HG02973 (cell line): Measurements from ENCODE around the gene HNRNPA1L2.
"Not testable (repeated sequence)": the region's sequence is repeated elsewhere in the genome, so short reads cannot be mapped to it uniquely, and the experiment has no call there.

Experiments
- ATAC-seq: cut with Tn5 transposase; IDR thresholded peaks from one replicate; pipeline ENCODE4 v1.9.1; 2021; ENCODE audit warnings: moderate library complexity; ENCODE audit not compliant: unreplicated experiment

Gene HNRNPA1L2

DNA sequence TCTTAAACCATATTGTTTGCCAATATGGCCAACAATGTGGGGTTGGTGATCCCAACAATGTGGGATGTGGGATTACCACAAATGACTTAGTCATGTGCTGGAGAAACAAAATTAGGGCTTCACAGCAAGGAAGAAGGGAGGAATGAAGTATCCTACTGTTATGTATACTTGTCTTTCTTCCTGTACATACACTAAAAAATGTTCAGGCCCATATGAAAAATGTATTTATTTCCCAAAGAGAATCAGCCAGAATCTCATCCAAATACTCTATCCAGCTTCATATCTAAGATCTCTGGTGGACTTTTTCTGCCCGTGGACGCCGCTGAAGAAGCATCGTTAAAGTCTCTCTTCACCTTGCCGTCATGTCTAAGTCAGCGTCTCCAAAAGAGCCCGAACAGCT, at the start of gene HNRNPA1L2:
Gene HNRNPA1L2 (plus strand): TSS at position 301 of the 400 bp plus-strand sequence. CDS start 62 bp downstream, at position 363.
- no peak for ATAC-seq

DNA sequence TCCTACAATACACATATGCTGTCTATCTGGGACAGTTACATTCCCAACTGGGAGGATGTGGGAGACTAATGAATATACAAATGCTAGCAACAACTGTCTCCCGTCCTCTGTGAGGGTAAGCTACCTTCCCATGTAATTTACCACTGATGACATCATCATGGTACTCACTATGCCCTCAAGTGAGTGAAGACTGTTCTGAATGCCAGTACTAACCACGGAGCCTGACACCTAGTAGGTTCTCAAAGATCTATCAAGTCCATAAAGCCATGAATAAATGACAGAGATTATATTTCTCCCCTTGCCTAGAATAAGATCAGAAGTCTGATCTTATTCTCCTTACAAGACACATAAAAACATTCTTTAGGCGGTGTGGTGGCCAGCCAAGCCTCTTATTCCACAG, 49.1 kb upstream of the HNRNPA1L2 start:
- ATAC-seq = not testable (repeated sequence)

DNA sequence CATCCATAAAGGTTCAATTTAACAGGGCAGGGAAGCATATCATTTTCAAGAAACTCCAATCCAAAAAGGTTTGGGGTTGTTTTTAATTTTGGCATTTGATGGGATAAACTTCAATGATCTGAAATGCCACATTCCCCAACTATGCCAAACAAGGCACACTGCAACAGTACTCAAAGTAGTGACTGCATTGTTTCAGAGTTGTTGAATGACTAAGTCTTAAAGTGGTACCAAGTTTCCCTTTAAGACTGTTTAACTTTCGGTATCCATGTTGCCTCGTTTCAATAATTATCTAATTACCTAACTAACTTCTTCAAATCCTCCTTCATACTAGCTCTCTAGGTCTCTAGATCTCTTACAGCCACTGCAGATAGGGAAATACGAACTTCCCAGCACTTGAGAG, 48.4 kb upstream of the HNRNPA1L2 start:
- ATAC-seq = not testable (repeated sequence)

DNA sequence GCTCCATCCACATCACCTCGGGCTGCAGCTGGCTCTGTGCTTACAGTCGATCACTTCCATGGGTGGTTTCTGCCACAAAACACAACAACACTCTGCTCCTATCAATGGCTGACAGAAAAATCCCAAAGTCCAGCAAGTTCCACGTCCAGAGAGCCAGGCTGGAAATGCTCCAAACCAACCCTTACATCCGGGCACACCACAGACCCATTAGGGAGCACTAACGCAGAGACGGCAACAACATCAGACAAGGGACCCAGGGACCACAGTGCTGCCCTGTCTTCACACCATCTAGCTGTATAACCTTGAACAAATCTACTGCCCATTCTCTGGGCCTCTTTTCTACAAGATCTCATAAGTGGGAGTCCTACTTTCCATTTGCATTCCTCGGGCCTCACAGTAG, 47.9 kb upstream of the HNRNPA1L2 start:
- ATAC-seq = not testable (repeated sequence)

DNA sequence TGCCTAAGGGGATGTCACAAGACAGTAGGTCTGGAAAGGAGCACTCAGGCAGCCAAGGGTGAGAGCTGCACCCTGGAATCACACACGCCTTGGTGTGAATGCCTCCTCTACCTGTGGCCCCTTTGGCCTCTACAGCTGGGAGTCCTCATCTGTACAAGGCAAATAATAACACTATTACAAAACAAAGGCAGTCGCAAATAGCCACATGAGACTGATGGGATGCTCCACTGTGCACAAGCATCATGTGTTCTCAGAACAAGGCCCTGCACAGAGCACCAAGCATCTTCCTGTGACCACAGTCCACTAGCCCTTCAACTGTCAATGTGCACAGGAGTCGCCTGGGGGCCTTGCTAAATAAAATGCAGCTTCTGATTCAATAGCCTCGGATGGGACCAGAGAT, 44.6 kb upstream of the HNRNPA1L2 start:
- no peak for ATAC-seq

DNA sequence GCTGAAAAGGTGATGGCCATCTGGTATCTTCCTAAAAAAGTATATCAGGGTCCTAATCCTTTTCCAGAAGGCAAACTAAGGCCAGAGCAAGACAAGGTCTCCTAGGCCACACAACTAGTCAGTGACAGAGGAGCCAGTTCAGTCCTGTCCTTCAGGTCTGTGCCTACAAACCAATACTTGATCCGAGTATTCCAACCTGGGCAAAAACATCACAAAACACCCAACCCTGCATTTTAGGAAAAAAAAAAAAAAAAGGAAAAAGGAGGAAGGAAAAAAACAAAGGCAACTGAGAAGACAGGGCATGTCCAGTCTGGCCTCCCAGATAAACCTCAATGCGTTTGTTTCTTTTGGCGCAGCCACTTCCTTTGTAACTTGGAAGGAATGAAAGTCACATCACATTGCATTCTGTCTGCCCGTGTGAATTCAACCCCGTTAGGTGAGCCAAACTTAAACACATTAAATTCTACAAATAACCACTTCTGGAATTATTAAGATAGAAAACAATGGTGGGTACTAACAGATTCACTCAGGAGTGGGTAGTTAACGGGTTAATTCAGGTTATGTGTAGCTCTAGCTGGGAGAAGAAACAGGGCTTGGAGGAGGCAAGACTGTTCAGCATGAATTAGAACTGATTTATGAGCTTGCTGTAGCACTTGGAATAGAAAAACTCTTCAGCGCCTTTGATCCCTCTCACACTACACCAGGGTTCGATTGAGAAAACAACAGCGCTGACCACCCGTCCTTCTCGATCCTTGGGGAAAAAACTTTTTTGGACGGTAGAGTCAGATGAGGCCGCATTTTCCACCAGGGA, 43.0 kb upstream of the HNRNPA1L2 start:
- ATAC-seq = no peak

DNA sequence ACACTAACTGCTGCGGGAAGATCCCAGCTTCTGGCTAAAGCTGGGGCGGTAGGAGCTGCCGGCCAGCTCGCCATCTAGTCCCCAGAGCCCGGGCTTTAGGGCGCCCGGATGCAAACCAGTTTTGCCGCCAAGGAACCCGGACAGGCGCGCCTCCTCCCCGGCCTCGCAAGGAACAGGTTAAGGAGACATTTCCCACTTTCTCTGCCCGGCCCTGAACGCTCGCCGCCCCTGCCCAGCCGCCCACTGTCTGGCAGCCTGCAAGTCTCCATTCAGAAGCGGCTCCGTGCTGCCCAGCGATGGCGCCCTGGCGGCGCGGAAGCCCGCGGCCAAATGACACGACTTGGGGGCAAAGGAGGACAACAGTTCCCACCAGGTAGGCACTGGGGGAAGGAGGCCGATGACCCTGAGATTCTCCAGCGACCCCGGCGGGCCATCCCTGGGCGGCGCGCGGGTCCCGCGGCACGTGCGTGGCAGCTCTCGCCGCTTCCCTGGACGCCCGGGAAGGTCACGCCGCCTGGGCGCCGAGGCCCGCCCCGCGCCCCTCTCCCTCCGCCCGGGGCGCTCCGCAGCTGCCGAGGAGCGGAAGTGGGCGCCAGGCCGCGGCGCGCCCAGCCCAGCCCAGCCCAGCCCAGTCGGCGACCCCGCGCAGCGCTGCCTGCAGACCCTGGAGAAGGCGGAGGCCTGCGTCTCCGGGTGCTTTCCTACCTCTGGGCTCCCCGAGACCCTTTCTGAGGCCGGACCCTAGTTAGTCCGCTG, 42.2 kb upstream of the HNRNPA1L2 start:
- ATAC-seq = no peak

DNA sequence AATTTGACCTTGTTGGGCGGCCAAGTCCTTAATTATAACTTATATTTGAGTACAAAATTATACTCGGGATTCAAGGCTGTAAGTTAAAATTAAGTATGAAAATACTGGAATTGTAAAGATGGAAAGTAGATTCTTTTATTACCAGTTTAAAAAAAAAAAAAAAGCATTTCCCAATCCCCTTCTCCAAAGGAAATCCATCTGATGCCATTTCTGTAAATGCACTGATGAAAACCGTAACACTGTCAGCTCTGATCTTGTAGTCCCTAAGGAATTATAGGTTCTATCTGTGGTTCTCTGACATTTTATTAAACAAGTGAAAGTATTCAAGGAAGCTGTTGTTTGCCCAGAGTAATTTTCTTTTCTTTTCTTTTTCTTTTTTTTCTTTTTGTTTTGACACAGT, 41.6 kb upstream of the HNRNPA1L2 start:
- no peak for ATAC-seq

DNA sequence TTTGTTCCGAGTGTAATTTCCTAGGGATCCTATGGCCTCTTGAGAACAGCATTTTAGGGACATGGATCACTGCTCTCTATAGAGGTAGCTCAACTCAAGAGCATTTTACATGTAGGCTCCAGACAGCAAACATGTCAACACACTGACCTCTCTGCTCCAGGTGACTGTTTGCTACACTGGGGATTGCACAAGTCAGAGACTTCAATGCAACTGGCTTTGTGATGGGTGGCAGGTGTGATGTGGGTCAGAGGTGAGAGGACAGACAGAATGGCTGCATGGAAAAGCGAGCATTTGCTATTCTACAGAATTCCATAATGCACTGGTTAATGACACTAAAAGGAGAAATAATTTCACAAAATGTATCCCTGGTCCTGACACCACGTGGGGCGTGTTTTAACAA, 38.9 kb upstream of the HNRNPA1L2 start:
- ATAC-seq = not testable (repeated sequence)

DNA sequence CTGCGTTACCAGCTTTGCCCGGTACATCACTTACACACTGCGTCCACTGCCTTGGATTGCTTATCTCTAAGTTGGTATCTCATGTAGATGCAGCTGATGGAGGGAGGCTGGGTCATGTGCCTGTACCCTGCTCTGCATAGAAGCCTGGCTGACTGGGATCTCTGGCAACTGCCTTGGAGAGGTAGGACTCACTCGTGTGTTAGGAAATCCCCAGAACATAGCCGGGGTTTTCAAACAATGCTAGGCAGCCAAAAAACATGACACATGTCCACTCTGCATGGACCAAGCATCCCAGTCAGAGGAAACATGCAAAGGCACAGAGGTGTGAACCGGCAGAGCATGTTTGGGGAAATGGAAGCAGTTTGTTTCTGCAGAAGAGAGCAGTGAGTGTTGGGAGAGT, 36.1 kb upstream of the HNRNPA1L2 start:
- not testable (repeated sequence) for ATAC-seq

DNA sequence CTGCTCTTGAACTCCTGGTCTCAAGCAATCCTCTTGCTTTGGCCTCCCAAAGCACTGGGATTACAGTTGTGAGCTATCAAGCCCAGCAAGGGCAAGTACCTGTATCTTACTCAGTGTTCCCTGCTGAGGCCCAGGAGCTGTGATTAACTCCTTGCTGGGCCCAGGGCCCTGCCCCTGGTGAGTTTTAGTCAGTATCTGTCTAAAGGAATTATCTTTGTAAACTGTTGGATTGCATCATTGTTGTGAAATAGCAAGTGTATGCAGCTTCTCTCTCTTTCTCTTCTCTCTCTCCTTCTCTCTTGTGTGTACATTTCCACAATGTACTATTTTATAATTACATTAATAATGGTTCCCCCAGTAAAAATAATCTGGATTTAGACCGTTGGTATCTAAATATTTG, 35.4 kb upstream of the HNRNPA1L2 start:
- ATAC-seq = not testable (repeated sequence)

DNA sequence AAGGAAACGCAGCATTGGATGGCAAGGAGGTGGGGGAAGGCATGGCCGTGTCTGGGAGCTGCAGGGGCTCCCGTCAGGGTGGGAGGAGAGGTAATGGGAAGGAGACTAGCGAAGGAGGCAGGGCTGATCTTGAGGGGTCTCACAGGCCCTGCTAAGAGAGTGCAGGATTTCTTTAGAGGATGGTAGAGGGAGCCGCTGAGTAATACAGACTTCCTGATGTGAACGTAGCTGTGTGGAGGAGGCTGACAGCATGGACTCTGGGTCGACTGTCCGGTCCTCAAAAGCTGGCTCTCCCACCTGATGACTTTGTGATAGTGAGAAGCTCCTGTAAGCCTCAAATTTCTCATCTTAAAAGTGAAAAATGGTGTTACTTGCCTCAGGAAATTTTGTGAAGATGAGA, 34.0 kb upstream of the HNRNPA1L2 start:
- ATAC-seq = not testable (repeated sequence)

DNA sequence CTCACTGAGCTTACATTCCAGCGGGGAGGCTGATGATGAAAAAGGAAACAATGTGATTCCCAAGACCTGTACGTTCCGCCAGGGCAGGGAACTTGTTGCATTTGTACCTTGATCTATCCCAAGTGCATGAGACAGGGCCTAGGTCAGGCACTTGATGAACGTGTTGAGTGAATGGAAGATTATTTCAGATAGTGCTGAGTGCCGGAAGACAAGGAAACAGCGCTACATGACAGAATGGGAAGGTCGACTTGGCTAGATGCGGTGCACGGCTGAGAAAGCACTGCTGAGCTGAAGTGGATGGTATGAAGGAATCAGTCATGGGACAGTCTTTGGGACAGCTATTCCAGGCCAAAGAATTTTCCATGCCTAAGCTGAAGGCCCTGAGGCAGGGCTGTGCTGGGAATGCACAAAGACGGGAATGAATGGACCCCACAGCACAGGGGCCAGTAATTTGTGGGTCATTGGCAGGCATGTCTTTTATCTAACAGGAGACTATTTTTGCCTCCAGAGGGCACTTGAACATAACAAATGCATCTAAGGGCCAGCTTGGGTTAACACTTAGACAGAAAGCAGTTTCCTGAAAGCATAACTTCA, 33.1 kb upstream of the HNRNPA1L2 start:
- peak; percentile 76 for ATAC-seq

DNA sequence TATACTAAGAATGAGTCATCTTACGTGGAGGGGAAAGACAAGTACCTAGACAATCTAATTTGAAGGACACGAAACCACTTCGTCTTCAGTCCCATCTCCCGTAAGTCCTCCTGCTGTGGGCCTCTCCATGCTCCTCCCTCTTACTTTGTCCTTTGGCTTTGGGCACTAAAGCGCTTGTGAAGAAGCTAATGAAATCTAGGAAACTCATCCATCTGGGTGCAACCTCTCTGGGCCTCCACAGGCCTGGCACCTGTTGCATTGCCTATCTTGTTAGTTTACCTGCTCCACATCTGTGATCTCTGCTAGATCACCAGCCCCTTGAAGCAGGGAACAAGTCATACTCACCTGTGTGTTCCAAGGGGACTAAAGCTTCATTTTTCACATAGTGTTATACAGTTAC, 32.1 kb upstream of the HNRNPA1L2 start:
- not testable (repeated sequence) for ATAC-seq

DNA sequence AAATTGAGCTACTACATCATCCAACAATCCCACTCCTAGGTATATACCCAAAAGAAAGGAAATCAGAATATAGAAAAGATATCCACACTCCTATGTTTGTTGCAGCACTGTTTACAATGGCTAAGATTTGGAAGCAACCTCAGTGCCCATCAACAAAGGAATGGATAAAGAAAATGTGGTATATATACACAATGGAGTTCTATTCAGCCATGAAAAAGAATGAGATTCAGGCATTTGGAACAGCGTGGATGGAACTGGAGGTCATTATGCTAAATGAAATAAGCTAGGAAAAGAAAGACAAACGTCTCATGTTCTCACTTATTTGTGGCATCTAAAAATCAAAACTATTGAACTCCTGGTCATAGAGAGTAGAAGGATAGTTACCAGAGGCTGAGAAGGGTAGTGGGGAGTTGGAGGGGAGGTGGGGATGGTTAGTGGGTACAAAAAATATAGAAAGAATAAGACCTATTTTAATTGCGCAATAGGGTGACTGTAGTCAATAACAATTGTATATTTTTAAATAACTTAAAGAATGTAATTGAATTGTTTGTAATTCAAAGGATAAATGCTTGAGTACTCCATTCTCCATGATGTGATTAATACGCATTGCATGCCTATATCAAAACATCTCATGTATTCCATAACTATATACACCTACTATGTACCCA, 27.0 kb upstream of the HNRNPA1L2 start:
- no peak for ATAC-seq

DNA sequence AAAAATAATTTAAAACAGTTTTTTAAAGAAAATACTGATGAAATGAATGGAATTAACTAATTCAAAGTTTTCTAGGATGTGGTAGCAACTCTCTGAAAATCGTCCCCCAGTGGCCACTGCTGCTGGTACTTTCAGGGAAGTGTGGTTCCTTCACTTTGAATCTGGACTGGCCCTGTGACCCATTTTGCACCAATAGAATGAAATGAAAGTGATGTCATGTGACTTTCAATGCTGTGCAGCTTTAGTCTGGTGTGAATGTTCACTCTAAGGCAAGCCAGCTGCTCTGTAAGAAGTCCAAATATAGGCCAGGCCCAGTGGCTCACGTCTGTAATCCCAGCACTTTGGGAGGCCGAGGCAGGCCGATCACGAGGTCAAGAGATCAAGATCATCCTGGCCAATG, 26.4 kb upstream of the HNRNPA1L2 start:
- no peak for ATAC-seq

DNA sequence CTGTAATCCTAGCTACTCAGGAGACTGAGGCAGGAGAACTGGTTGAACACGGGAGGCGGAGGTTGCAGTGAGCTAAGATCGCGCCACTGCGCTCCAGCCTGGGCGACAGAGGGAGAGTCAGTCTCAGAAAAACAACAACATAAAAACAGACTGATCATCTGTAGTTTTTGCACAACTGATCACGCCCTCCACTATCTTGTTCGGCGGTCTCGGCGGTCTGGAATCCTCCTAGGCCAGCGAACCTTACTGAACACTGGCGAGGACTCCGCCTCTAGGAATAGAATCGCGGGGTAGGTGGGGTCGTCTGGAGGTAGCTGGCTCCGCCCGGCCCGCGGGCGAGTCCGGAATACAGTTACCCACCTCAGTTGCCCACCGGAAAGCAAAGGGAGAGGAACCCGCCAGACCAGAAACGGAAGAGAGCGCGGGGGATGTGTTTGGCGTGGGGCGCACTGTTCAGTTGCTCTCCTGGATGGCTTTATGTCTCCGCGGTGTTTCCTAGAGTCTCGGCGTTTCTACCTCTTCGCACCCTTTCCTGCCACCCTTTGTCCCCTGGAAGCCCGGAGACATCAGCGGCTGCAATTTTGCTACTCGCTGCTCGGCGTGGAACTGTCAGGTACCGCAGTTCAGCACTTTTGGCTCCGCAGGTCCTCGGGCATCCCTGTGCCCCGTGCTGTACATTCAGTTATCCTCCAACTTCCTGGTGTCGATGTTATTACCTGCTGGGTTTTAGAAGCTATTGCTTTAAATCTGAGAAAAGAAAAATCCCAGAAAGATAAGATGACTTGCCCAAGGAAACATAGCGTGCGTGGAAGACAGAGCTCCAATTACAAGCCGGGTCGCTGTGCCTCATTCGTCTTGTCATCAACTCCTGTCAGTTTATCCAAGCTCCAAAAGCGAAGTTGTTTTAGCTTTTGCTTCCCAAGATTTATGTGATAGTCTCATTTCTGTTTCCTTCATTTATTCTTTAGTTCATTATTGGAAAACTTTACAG, 24.9 kb upstream of the HNRNPA1L2 start:
- ATAC-seq = peak; percentile 94

DNA sequence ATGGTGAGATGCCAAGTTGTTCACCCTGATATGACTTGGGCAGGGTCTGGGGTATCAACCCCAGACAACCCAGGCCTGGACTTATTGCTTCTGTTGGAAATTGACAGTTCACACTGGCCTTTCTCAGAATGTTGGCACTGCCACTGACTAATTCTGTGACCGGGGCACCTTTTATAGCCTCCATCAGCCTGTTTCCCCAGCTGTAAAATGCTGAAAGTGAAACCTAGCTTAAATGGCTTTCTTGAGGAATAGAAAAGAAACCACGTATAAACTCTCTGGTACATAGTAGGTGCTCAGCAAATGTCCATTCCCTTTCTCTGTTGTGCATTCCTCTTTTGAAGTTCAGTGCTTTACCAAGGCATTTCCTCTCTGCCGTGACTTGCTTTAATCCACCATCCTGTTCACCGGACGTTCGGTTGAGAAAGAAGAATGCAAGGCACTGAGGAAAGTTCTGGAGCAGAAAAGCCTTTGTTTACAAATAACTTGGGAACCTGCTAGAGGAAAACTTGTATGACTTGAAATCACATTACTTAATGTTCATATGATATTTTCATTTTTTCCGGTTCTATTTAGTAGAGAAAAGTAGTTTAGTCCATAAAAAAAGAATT, 11.0 kb upstream of the HNRNPA1L2 start:
- not testable (repeated sequence) for ATAC-seq

DNA sequence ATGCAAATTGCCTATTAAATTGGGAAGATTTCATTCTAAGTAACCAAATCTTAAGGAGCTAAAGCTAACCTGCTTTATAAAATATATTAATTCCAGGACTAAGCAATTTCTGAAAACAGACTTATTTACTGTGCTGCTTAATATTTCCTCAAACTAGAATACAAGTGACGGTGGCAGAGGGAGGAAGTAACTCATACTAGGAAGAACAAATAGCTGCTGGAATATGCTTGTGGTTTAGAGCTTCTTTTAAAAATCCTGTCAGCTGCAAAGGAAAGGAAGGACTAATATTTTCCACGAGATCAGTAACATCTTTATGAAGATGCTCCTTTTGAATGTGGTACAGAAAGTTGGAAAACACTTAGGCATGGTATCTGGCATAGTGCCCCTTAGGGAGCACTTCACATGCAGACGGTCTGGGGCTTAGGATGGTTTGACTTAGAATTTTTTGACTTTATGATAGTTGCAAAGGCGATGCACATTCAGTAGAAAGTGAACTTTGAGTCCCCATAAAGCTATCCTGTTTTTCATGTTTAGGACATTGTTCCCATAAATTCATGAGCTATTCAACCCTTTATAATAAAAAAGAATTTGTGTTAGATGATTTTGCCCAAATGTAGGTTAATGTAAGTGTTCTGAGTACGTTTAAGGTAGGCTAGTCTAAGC, 3.4 kb upstream of the HNRNPA1L2 start:
- no peak for ATAC-seq
